GM21576 (cell line): ENCODE results near the gene FFAR2.
"Not testable (repeated sequence)": the region's sequence is repeated elsewhere in the genome, so short reads cannot be mapped to it uniquely, and the experiment has no call there.

Experiments
- ATAC-seq: cut with Tn5 transposase; IDR thresholded peaks from one replicate; pipeline ENCODE4 v1.9.1; 2021; ENCODE audit warnings: mild to moderate bottlenecking, moderate library complexity; ENCODE audit not compliant: unreplicated experiment

The FFAR2 gene

GRCh38 chr19:35451338-35452096, 3.5 kb downstream of the FFAR2 start:
- peak; percentile 59 for ATAC-seq

- ATAC-seq: no peak
Measured at GRCh38 chr19:35454663-35455062, 6.6 kb downstream of the FFAR2 start.

- no peak for ATAC-seq
Measured at GRCh38 chr19:35455616-35456201, 7.7 kb downstream of the FFAR2 start.

GRCh38 chr19:35457173-35457572, 9.1 kb downstream of the FFAR2 start:
- no peak for ATAC-seq

- no peak for ATAC-seq
Measured at GRCh38 chr19:35458192-35458591, 10.1 kb downstream of the FFAR2 start.

GRCh38 chr19:35458731-35459391, 10.8 kb downstream of the FFAR2 start:
- ATAC-seq: no peak

GRCh38 chr19:35459414-35460082, 11.5 kb downstream of the FFAR2 start:
- ATAC-seq: no peak

- no peak for ATAC-seq
Measured at GRCh38 chr19:35460608-35461007, 12.6 kb downstream of the FFAR2 start.

GRCh38 chr19:35461060-35461459, 13.0 kb downstream of the FFAR2 start:
- ATAC-seq: no peak

- ATAC-seq: not testable (repeated sequence)
Measured at GRCh38 chr19:35461788-35462187, 13.7 kb downstream of the FFAR2 start.

GRCh38 chr19:35462476-35462953, 14.5 kb downstream of the FFAR2 start:
- ATAC-seq: peak; percentile 55

GRCh38 chr19:35462956-35463355, 14.9 kb downstream of the FFAR2 start:
- not testable (repeated sequence) for ATAC-seq

GRCh38 chr19:35466259-35466658, 18.2 kb downstream of the FFAR2 start:
- no peak for ATAC-seq

- ATAC-seq: no peak
Measured at GRCh38 chr19:35468637-35469036, 20.6 kb downstream of the FFAR2 start.

- ATAC-seq: no peak
Measured at GRCh38 chr19:35470128-35470527, 22.1 kb downstream of the FFAR2 start.

GRCh38 chr19:35471075-35471474, 23.0 kb downstream of the FFAR2 start:
- ATAC-seq: not testable (repeated sequence)

- no peak for ATAC-seq
Measured at GRCh38 chr19:35471946-35472345, 23.9 kb downstream of the FFAR2 start.

GRCh38 chr19:35474104-35474503, 26.0 kb downstream of the FFAR2 start:
- ATAC-seq: no peak

- not testable (repeated sequence) for ATAC-seq
Measured at GRCh38 chr19:35474594-35474993, 26.5 kb downstream of the FFAR2 start.

- no peak for ATAC-seq
Measured at GRCh38 chr19:35476149-35476548, 28.1 kb downstream of the FFAR2 start.
